Measurements from ENCODE around the gene OR5AS1. TPM values are rescaled to one million over a fixed set of nuclear protein-coding genes. Genes with fewer than 3 reads are reported as not detected.

OR5AS1 gene
- total and polyA plus RNA-seq, 9 of the 15 experiments (the other 6 are each of a cell fraction or from before 2014, with no cell fraction given) = not detected

- no peak for TF ChIP-seq ARID3A (IDR thresholded peaks at IDR 0.05; ENCODE audit: borderline replicate concordance, low read depth, low read length)
- TF ChIP-seq ZBTB2 (IDR thresholded peaks at IDR 0.05) = no peak
- TF ChIP-seq CBX5 (IDR thresholded peaks at IDR 0.05; ENCODE audit: borderline replicate concordance, low read depth) = no peak
- no peak for TF ChIP-seq NFIX (CRISPR knock-in tag; IDR thresholded peaks at IDR 0.05; ENCODE audit: low read depth)
- TF ChIP-seq NFRKB (IDR thresholded peaks at IDR 0.05; ENCODE audit: low read depth) = no peak
- no peak for TF ChIP-seq ZBED1 (IDR thresholded peaks at IDR 0.05)
- TF ChIP-seq PHF20 (IDR thresholded peaks at IDR 0.05; ENCODE audit: partially characterized antibody) = no peak
- TF ChIP-seq STAT6 (CRISPR knock-in tag; IDR thresholded peaks at IDR 0.05) = no peak
- no peak for TF ChIP-seq IRF1 (CRISPR knock-in tag; IDR thresholded peaks at IDR 0.05; ENCODE audit: borderline replicate concordance)
- no peak for TF ChIP-seq GTF2F1 (IDR thresholded peaks at IDR 0.05; ENCODE audit: low read depth, low read length)
These were observed 39.5 kb downstream of the OR5AS1 start (continued) for GRCh38 chr11:56066980-56067379.

Other genes starting within 250 kb of the OR5AS1 start
Only the 7 nearest of the 19 such genes appear.
- not detected in 2 replicates for gene OR5I1, start 91.3 kb upstream of the OR5AS1 start, total RNA-seq (2014; rRNA removed)
- gene OR5I1, start 91.3 kb upstream of the OR5AS1 start, total RNA-seq (2014; rRNA removed; fragmentation: Illumina TruSeq; extraction: Trizol) = not detected in 2 replicates
- gene OR5I1, start 91.3 kb upstream of the OR5AS1 start, total RNA-seq (2015; rRNA removed; fragmentation: Illumina TruSeq; extraction: Trizol) = not detected in 2 replicates
- gene OR5I1, start 91.3 kb upstream of the OR5AS1 start, total RNA-seq (2021) = not detected in 2 replicates
- not detected in 2 replicates for gene OR5I1, start 91.3 kb upstream of the OR5AS1 start, polyA plus RNA-seq (2011; rRNA removed)
- not detected in 2 replicates for gene OR5I1, start 91.3 kb upstream of the OR5AS1 start, polyA plus RNA-seq (2014; fragmentation: Illumina TruSeq; extraction: Trizol)
- gene OR5I1, start 91.3 kb upstream of the OR5AS1 start, polyA plus RNA-seq (2014; fragmentation: Nextera tagmentation; extraction: Ambion mirVana) = not detected
- gene OR5I1, start 91.3 kb upstream of the OR5AS1 start, polyA plus RNA-seq (2014; rRNA removed) = not detected in 2 replicates
- gene OR10AG1, start 57.7 kb upstream of the OR5AS1 start, total RNA-seq (2014; rRNA removed) = not detected in 2 replicates
- gene OR10AG1, start 57.7 kb upstream of the OR5AS1 start, total RNA-seq (2014; rRNA removed; fragmentation: Illumina TruSeq; extraction: Trizol) = not detected in 2 replicates
- gene OR10AG1, start 57.7 kb upstream of the OR5AS1 start, total RNA-seq (2015; rRNA removed; fragmentation: Illumina TruSeq; extraction: Trizol) = not detected in 2 replicates
- gene OR10AG1, start 57.7 kb upstream of the OR5AS1 start, total RNA-seq (2021) = not detected in 2 replicates
- gene OR10AG1, start 57.7 kb upstream of the OR5AS1 start, polyA plus RNA-seq (2011; rRNA removed) = not detected in 2 replicates
- gene OR10AG1, start 57.7 kb upstream of the OR5AS1 start, polyA plus RNA-seq (2014; fragmentation: Illumina TruSeq; extraction: Trizol) = not detected in 2 replicates
- gene OR10AG1, start 57.7 kb upstream of the OR5AS1 start, polyA plus RNA-seq (2014; fragmentation: Nextera tagmentation; extraction: Ambion mirVana) = not detected
- gene OR10AG1, start 57.7 kb upstream of the OR5AS1 start, polyA plus RNA-seq (2014; rRNA removed) = not detected in 2 replicates
- not detected in 2 replicates for gene OR5F1, start 33.0 kb upstream of the OR5AS1 start, total RNA-seq (2014; rRNA removed)
- gene OR5F1, start 33.0 kb upstream of the OR5AS1 start, total RNA-seq (2014; rRNA removed; fragmentation: Illumina TruSeq; extraction: Trizol) = not detected in 2 replicates
- gene OR5F1, start 33.0 kb upstream of the OR5AS1 start, total RNA-seq (2015; rRNA removed; fragmentation: Illumina TruSeq; extraction: Trizol) = not detected in 2 replicates
- not detected in 2 replicates for gene OR5F1, start 33.0 kb upstream of the OR5AS1 start, total RNA-seq (2021)
- not detected in 2 replicates for gene OR5F1, start 33.0 kb upstream of the OR5AS1 start, polyA plus RNA-seq (2011; rRNA removed)
- not detected in 2 replicates for gene OR5F1, start 33.0 kb upstream of the OR5AS1 start, polyA plus RNA-seq (2014; fragmentation: Illumina TruSeq; extraction: Trizol)
- gene OR5F1, start 33.0 kb upstream of the OR5AS1 start, polyA plus RNA-seq (2014; fragmentation: Nextera tagmentation; extraction: Ambion mirVana) = not detected
- gene OR5F1, start 33.0 kb upstream of the OR5AS1 start, polyA plus RNA-seq (2014; rRNA removed) = not detected in 2 replicates
- not detected in 2 replicates for gene OR8I2, start 65.7 kb downstream of the OR5AS1 start, total RNA-seq (2014; rRNA removed)
- gene OR8I2, start 65.7 kb downstream of the OR5AS1 start, total RNA-seq (2014; rRNA removed; fragmentation: Illumina TruSeq; extraction: Trizol) = not detected in 2 replicates
- gene OR8I2, start 65.7 kb downstream of the OR5AS1 start, total RNA-seq (2015; rRNA removed; fragmentation: Illumina TruSeq; extraction: Trizol) = not detected in 2 replicates
- not detected in 2 replicates for gene OR8I2, start 65.7 kb downstream of the OR5AS1 start, total RNA-seq (2021)
- not detected in 2 replicates for gene OR8I2, start 65.7 kb downstream of the OR5AS1 start, polyA plus RNA-seq (2011; rRNA removed)
- gene OR8I2, start 65.7 kb downstream of the OR5AS1 start, polyA plus RNA-seq (2014; fragmentation: Illumina TruSeq; extraction: Trizol) = not detected in 2 replicates
- not detected for gene OR8I2, start 65.7 kb downstream of the OR5AS1 start, polyA plus RNA-seq (2014; fragmentation: Nextera tagmentation; extraction: Ambion mirVana)
- not detected in 2 replicates for gene OR8I2, start 65.7 kb downstream of the OR5AS1 start, polyA plus RNA-seq (2014; rRNA removed)
- not detected in 2 replicates for gene OR8H2, start 76.0 kb downstream of the OR5AS1 start, total RNA-seq (2014; rRNA removed)
- not detected in 2 replicates for gene OR8H2, start 76.0 kb downstream of the OR5AS1 start, total RNA-seq (2014; rRNA removed; fragmentation: Illumina TruSeq; extraction: Trizol)
- not detected in 2 replicates for gene OR8H2, start 76.0 kb downstream of the OR5AS1 start, total RNA-seq (2015; rRNA removed; fragmentation: Illumina TruSeq; extraction: Trizol)
- not detected in 2 replicates for gene OR8H2, start 76.0 kb downstream of the OR5AS1 start, total RNA-seq (2021)
- not detected in 2 replicates for gene OR8H2, start 76.0 kb downstream of the OR5AS1 start, polyA plus RNA-seq (2011; rRNA removed)
- not detected in 2 replicates for gene OR8H2, start 76.0 kb downstream of the OR5AS1 start, polyA plus RNA-seq (2014; fragmentation: Illumina TruSeq; extraction: Trizol)
- gene OR8H2, start 76.0 kb downstream of the OR5AS1 start, polyA plus RNA-seq (2014; fragmentation: Nextera tagmentation; extraction: Ambion mirVana) = not detected
- gene OR8H2, start 76.0 kb downstream of the OR5AS1 start, polyA plus RNA-seq (2014; rRNA removed) = not detected in 2 replicates
- not detected in 2 replicates for gene OR8H3, start 94.7 kb downstream of the OR5AS1 start, total RNA-seq (2014; rRNA removed)
- gene OR8H3, start 94.7 kb downstream of the OR5AS1 start, total RNA-seq (2014; rRNA removed; fragmentation: Illumina TruSeq; extraction: Trizol) = not detected in 2 replicates
- not detected in 2 replicates for gene OR8H3, start 94.7 kb downstream of the OR5AS1 start, total RNA-seq (2015; rRNA removed; fragmentation: Illumina TruSeq; extraction: Trizol)
- not detected in 2 replicates for gene OR8H3, start 94.7 kb downstream of the OR5AS1 start, total RNA-seq (2021)
- gene OR8H3, start 94.7 kb downstream of the OR5AS1 start, polyA plus RNA-seq (2011; rRNA removed) = not detected in 2 replicates
- gene OR8H3, start 94.7 kb downstream of the OR5AS1 start, polyA plus RNA-seq (2014; fragmentation: Illumina TruSeq; extraction: Trizol) = not detected in 2 replicates
- gene OR8H3, start 94.7 kb downstream of the OR5AS1 start, polyA plus RNA-seq (2014; fragmentation: Nextera tagmentation; extraction: Ambion mirVana) = not detected
- not detected in 2 replicates for gene OR8H3, start 94.7 kb downstream of the OR5AS1 start, polyA plus RNA-seq (2014; rRNA removed)
- gene OR8J3, start 112.5 kb downstream of the OR5AS1 start, total RNA-seq (2014; rRNA removed) = not detected in 2 replicates
- gene OR8J3, start 112.5 kb downstream of the OR5AS1 start, total RNA-seq (2014; rRNA removed; fragmentation: Illumina TruSeq; extraction: Trizol) = not detected in 2 replicates
- gene OR8J3, start 112.5 kb downstream of the OR5AS1 start, total RNA-seq (2015; rRNA removed; fragmentation: Illumina TruSeq; extraction: Trizol) = not detected in 2 replicates
- not detected in 2 replicates for gene OR8J3, start 112.5 kb downstream of the OR5AS1 start, total RNA-seq (2021)
- gene OR8J3, start 112.5 kb downstream of the OR5AS1 start, polyA plus RNA-seq (2011; rRNA removed) = not detected in 2 replicates
- not detected in 2 replicates for gene OR8J3, start 112.5 kb downstream of the OR5AS1 start, polyA plus RNA-seq (2014; fragmentation: Illumina TruSeq; extraction: Trizol)
- not detected for gene OR8J3, start 112.5 kb downstream of the OR5AS1 start, polyA plus RNA-seq (2014; fragmentation: Nextera tagmentation; extraction: Ambion mirVana)
- not detected in 2 replicates for gene OR8J3, start 112.5 kb downstream of the OR5AS1 start, polyA plus RNA-seq (2014; rRNA removed)

All from K562 (cell line).